HG03097 (cell line): ENCODE results near the gene CRYGA.
"Not testable (repeated sequence)": the region's sequence is repeated elsewhere in the genome, so short reads cannot be mapped to it uniquely, and the experiment has no call there.

ENCODE experiments used
- ATAC-seq: cut with Tn5 transposase; IDR thresholded peaks from one replicate; pipeline ENCODE4 v1.9.1; 2021; ENCODE audit not compliant: unreplicated experiment, low FRiP score

The CRYGA gene

DNA sequence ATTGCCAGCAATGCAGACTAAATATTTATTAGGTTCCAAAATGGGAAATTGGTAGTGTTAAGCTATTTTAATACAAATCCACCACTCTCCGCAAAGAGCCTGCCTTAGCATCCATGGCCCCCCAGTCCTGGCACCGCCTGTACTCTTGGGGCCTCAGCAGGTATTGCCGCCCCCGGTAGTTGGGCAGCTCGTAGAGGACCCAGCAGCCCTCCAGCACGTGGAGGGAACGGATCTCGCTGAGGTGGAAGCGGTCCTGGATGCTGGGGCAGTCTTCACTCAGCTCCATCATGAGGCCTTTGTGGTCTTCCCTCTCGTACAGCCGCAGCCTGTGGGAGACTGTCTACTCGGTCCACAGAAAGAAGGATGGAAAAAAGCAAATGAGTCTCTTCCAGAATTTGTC lies 35.3 kb downstream of the CRYGA start:
- ATAC-seq, result no peak

DNA sequence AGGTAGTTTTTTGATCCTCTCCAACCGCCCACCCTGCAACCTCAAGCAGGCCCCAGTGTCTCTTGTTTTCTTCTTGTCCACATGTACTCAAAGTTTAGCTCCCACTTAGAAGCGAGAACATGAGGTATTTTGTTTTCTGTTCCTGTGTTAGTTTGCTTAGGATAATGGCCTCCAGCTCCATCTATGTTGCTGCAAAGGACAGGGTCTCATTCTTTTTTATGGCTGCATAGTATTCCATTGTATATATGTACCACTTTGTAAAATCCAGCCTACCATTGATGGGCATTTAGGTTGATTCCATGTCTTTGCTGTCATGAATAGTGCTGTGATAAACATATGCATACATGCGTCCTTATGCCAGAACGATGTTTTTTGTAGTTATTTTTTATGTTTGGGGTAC lies 36.3 kb downstream of the CRYGA start:
- ATAC-seq, result no peak

DNA sequence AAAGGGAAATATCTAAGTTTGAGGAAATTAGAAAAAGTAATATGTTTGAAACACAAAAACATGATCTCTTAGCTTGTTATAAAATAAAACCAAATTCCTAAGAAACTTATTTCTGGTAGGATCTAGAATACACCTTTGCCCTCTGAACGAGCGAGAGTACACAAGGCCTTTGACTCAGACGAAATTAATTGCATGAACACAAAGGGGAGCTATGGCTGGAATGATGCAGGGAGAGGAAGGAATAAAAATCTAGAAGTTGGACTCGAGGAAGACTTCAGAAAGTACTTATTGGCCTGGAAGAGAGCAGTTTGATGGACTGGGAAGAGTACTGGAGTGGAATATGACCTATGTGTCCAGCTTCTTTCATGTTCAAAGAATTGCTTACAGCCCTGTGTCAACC lies 38.1 kb downstream of the CRYGA start:
- ATAC-seq, result no peak

DNA sequence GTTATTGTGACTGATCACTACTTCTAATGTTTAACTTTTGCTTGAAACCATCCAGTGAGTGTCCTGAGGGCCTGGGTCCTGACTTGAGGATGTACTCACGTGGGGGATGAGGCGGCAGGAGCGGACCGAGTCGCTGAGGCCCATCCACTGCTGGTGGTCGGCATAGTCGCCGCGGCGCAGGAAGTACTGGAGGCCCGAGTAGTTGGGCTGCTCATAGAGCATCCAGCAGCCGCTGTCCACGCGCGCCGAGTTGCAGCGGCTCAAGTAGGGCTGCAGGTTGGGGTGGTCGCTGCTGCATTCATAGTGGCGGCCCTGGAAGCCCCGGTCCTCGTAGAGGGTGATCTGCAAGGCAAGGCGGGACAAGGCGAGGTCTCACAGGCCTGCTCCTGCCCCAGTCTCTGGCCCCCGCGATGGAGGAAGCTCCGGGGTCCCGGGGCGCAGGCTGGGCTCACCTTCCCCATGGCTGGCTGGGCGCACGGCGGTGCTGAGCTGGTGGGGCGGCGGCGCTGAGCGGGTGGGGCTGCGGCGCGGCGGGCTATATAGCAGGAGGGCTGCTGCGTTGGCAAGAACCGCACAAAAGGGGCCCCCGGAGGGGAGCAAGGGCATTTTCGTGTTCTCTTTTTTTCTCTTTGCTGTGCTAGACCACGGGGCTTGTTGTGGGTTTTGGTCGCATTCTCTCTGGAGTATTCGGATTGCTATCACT lies 39.2 kb downstream of the CRYGA start, which contains the start of gene CRYGD:
Gene CRYGD (minus strand): TSS at position 512 of the 703 bp plus-strand sequence. CDS start 51 bp downstream, at position 461.
- ATAC-seq, result not testable (repeated sequence)

DNA sequence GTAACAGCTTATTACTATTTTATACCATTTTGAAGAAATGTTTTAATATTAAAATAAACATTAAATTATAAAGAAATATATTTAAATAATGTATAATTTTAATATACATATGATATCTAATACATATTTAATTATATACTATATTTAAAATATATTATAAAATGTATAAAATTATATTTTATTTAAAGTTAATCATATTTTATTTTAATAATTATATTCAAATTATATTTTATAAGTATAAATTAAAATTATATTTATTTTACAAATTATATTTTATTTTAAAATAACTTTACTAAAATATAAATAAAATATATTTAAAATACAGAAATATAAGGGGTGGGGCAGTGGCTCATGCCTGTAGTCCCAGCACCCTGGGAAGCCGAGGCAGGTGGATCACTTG lies 41.1 kb downstream of the CRYGA start:
- ATAC-seq, result no peak

DNA sequence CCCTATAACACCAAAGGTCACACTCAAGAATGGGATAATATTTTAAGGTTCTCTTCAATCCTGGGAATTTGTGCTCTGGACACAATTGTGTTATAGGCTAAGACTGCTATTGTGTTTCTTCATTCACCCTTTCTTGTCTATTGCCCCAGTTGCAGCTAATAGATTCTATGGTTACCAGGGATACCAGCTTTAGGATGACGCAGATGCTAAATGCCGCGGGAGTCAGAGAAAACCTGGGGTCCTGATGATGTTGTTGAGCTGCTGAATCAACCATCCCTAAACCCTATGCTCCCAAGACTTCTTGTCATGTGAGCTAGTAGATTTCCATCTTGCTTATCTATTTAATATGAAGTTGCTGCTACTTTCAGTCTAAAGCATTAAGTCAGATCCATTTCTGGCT lies 44.5 kb downstream of the CRYGA start:
- no peak for ATAC-seq

DNA sequence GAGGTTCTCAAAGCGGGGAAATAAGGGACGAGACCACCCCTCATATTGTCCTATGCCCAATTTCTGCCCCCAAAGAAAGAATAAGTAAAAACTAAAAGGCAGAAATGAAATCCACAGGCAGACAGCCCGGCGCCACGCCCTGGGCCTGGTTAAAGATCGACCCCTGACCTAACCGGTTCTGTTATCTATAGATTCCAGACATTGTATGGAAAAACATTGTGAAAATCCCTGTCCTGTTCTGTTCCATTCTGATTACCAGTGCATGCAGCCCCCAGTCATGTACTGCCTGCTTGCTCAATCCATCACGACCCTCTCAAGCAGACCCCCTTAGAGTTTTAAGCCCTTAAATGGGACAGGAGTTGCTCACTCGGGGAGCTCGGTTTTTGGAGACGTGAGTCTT lies 46.0 kb downstream of the CRYGA start:
- ATAC-seq, result not testable (repeated sequence)

DNA sequence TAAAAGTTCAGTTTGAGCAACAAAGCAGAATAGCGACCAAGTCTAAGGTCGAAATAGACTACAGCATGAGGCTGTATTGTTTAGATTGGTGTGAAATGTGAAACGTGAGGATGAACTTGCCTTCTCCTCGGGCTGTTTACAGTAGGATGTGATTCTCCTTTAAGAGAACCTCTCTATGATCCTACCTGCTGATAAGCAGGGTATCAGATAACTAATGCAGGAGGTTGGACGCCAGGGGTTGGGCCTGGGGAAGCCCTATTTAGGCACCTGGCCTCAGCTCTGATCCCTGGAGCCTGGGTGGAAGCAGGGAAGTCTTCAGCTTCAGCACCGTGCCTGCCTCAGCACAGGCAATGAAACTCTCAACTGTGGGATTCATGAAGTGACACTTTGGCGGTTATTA lies 50.4 kb downstream of the CRYGA start:
- no peak for ATAC-seq

DNA sequence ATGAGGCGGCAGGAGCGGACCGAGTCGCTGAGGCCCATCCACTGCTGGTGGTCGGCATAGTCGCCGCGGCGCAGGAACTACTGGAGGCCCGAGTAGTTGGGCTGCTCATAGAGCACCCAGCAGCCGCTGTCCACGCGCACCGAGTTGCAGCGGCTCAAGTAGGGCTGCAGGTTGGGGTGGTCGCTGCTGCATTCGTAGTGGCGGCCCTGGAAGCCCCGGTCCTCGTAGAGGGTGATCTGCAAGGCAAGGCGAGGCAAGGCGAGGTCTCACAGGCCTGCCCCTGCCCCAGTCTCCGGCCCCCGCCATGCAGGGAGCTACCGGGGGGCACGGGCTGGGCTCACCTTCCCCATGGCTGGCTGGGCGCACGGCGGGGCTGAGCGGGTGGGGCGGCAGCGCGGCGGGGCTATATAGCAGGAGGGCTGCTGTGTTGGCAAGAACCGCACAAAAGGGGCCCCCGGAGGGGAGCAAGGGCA lies 51.1 kb downstream of the CRYGA start:
- ATAC-seq, result not testable (repeated sequence)
